Cardiac muscle cell (in vitro differentiated cells and primary cell): ENCODE results near the gene NPDC1. TPM values are rescaled to one million over a fixed set of nuclear protein-coding genes. Genes with fewer than 3 reads are reported as not detected.

Source experiments
- DNase-seq, 2 donors: peaks; one replicate each; pipeline versions ENCODE4 v3.0.0 to v3.0.0-alpha.2; 2010 to 2017; ENCODE audit warnings: low read depth in 1 of 2, low spot score in 1 of 2
- H3K27ac ChIP-seq: fragments of 200-600 bp; sonication (generic); 2 replicates; pipeline ENCODE4 v1.5.1; 2016
- H3K27me3 ChIP-seq: fragments of 200-600 bp; sonication (generic); 2 replicates; pipeline ENCODE4 v1.6.0; 2016; ENCODE audit warnings: control low read depth
- H3K36me3 ChIP-seq: fragments of 200-600 bp; sonication (generic); 2 replicates; pipeline ENCODE4 v1.5.1; 2016; ENCODE audit warnings: control low read depth
- H3K4me1 ChIP-seq: fragments of 200-600 bp; sonication (generic); 2 replicates; pipeline ENCODE4 v1.8.1; 2017; ENCODE audit warnings: low read depth, mild to moderate bottlenecking, mixed run types
- H3K4me3 ChIP-seq: fragments of 200-600 bp; sonication (generic); 2 replicates; pipeline ENCODE4 v1.5.1; 2016; ENCODE audit warnings: mild to moderate bottlenecking
- H3K9me3 ChIP-seq: fragments of 200-600 bp; sonication (generic); 2 replicates; pipeline ENCODE4 v1.5.1; 2017; ENCODE audit warnings: low read depth, mild to moderate bottlenecking, control low read depth
- CTCF ChIP-seq: IDR thresholded peaks from 2 replicates; pipeline ENCODE4 v1.5.1; 2012; ENCODE audit warnings: low read depth, mild to moderate bottlenecking, low read length
- polyA plus RNA-seq: library from polyadenylated mRNA; unstranded; fragments of >200 nt; fragmentation: Nextera tagmentation; extraction: Ambion mirVana; gene quantifications from 2 replicates; pipeline ENCODE4 v1.2.1, GENCODE V29; 2016
- total RNA-seq: library from RNA; depleted of rRNA; stranded (reverse); fragments of >200 nt; gene quantifications from 2 replicates; pipeline ENCODE4 v1.2.3, GENCODE V29; 2016

NPDC1 gene
- total and polyA plus RNA-seq, 2 experiments from 2014 or later: 65.1 to 94.9 TPM

DNA sequence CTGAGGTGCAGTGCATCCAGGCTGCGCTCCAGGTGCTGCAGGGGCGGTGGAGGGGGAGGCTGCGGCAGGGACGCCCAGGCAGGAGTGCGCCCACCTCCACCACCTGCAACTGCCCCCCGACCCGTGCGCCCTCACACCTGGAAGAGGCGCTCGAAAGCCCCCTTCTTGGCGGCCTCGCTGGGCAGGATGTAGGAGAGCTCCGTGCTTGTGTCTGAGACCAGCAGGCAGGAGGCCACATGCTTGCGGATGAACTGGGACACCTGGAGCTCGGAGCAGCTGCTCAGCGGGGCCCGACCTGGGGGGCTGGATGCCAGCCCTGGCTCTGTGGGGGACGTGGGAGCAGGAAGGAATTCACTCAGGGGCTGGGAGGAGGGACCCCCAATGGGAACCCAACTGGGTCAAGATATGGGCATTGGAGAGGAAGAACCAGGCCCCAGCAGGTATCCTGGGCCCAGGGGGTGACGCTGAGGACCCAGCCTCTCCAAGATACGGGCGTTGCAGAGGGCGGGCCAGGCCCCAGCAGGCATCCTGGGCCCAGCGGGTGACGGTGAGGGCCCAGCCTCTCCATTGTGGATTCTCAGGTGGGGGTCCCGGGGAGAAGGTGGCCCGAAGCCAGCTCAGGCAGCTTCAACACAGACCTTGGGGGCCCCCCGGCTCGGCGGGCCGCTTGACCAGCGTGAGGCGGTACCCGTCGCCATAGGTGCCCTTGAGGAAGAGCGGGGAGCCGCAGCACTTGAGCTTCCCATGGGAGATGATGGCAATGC is 31.0 kb downstream of the NPDC1 start:
- no peaks in the 10 kb centered on the region for H3K27me3 ChIP-seq
- no peaks in the 10 kb centered on the region for H3K4me1 ChIP-seq
- H3K36me3 ChIP-seq: peaks cover 12% of the 10 kb centered on the region
- no peak for DNase-seq
- TF ChIP-seq CTCF: no peak
- H3K27ac ChIP-seq: no peak overlapping the region
- H3K4me3 ChIP-seq: no peak overlapping the region
- H3K9me3 ChIP-seq: no peaks in the 10 kb centered on the region

DNA sequence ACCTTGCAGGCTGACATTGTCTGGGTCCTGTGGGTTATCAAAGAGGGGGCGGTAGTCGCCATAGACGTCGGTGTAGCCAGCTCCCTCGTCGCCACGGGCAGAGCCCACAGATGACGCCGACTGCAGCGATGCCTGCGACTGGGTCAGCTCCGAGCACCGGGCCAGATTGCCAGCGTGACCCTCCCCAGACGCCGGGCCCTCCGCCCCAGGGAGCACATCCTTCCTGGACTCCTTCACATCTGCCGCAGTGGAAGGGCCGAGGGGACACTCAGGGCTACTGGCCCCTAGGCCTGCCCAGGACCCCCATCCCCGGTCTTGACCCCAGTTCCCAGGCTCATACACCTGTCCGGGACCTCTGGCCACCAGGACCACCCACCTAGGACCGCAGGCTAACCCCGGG is 31.8 kb downstream of the NPDC1 start:
- no peak for DNase-seq
- no peaks in the 10 kb centered on the region for H3K4me1 ChIP-seq
- no peak for TF ChIP-seq CTCF
- H3K27me3 ChIP-seq: no peaks in the 10 kb centered on the region
- no peak overlapping the region for H3K4me3 ChIP-seq
- H3K9me3 ChIP-seq: no peaks in the 10 kb centered on the region
- H3K36me3 ChIP-seq: peaks cover 12% of the 10 kb centered on the region
- H3K27ac ChIP-seq: no peak overlapping the region

- no peak overlapping the region for H3K27ac ChIP-seq
- TF ChIP-seq CTCF: no peak
- no peaks in the 10 kb centered on the region for H3K9me3 ChIP-seq
- no peaks in the 10 kb centered on the region for H3K4me1 ChIP-seq
- peaks cover 12% of the 10 kb centered on the region for H3K36me3 ChIP-seq
- no peak overlapping the region for H3K4me3 ChIP-seq
- DNase-seq: no peak
- H3K27me3 ChIP-seq: no peaks in the 10 kb centered on the region
Measured at GRCh38 chr9:137013571-137013940, 32.4 kb downstream of the NPDC1 start.

- Histone ChIP-seq H3K27ac (no peak overlapping the region), H3K9me3 (no peaks in the 10 kb centered on the region), H3K4me3 (no peak overlapping the region), H3K27me3 (no peaks in the 10 kb centered on the region), H3K4me1 (no peaks in the 10 kb centered on the region), H3K36me3 (peaks cover 12% of the 10 kb centered on the region)
- TF ChIP-seq CTCF: no peak
- DNase-seq: no peak
Measured at GRCh38 chr9:137012694-137013570, 33.0 kb downstream of the NPDC1 start.

- no peak for DNase-seq
- H3K27me3 ChIP-seq: no peaks in the 10 kb centered on the region
- no peak overlapping the region for H3K27ac ChIP-seq
- peaks cover 12% of the 10 kb centered on the region for H3K36me3 ChIP-seq
- H3K4me1 ChIP-seq: no peaks in the 10 kb centered on the region
- no peak overlapping the region for H3K4me3 ChIP-seq
- no peak for TF ChIP-seq CTCF
- no peaks in the 10 kb centered on the region for H3K9me3 ChIP-seq
Measured at GRCh38 chr9:137011907-137012675, 33.9 kb downstream of the NPDC1 start.
